ENCODE results near the gene GTF2F2.
"Not testable (repeated sequence)": the region's sequence is repeated elsewhere in the genome, so short reads cannot be mapped to it uniquely, and the experiment has no call there.

The GTF2F2 gene

GRCh38 chr13:45219123-45219891, 99.0 kb downstream of the GTF2F2 start:
- DNase-seq, result no peak

- no peak for DNase-seq
These were observed 99.6 kb downstream of the GTF2F2 start for GRCh38 chr13:45219938-45220375.

GRCh38 chr13:45220403-45220802, 100.1 kb downstream of the GTF2F2 start:
- DNase-seq, result no peak

GRCh38 chr13:45222516-45222915, 102.2 kb downstream of the GTF2F2 start:
- DNase-seq, result no peak

- no peak for DNase-seq
These were observed 102.6 kb downstream of the GTF2F2 start for GRCh38 chr13:45222919-45223318.

- DNase-seq, result no peak
These were observed 103.9 kb downstream of the GTF2F2 start for GRCh38 chr13:45224176-45224575.

GRCh38 chr13:45225370-45225769, 105.1 kb downstream of the GTF2F2 start:
- DNase-seq, result no peak

GRCh38 chr13:45226024-45226423, 105.7 kb downstream of the GTF2F2 start:
- no peak for DNase-seq

- DNase-seq, result no peak
These were observed 107.7 kb downstream of the GTF2F2 start for GRCh38 chr13:45228002-45228401.

- no peak for DNase-seq
These were observed 108.9 kb downstream of the GTF2F2 start for GRCh38 chr13:45229172-45229571.

- no peak for DNase-seq
These were observed 111.0 kb downstream of the GTF2F2 start for GRCh38 chr13:45231305-45231704.

- no peak for DNase-seq
These were observed 111.4 kb downstream of the GTF2F2 start for GRCh38 chr13:45231722-45232121.

GRCh38 chr13:45232591-45232990, 112.3 kb downstream of the GTF2F2 start:
- no peak for DNase-seq

- DNase-seq, result no peak
These were observed 118.9 kb downstream of the GTF2F2 start for GRCh38 chr13:45238945-45239795.

GRCh38 chr13:45240143-45240542, 119.8 kb downstream of the GTF2F2 start:
- DNase-seq, result no peak

- DNase-seq, result no peak
These were observed 121.8 kb downstream of the GTF2F2 start for GRCh38 chr13:45242070-45242469.

GRCh38 chr13:45242524-45242923, 122.2 kb downstream of the GTF2F2 start:
- no peak for DNase-seq

GRCh38 chr13:45243077-45243476, 122.8 kb downstream of the GTF2F2 start:
- DNase-seq, result no peak

GRCh38 chr13:45244736-45245135, 124.4 kb downstream of the GTF2F2 start:
- DNase-seq, result not testable (repeated sequence)

- no peak for DNase-seq
These were observed 129.4 kb downstream of the GTF2F2 start for GRCh38 chr13:45249662-45250061.

GRCh38 chr13:45254396-45254795, 134.1 kb downstream of the GTF2F2 start:
- no peak for DNase-seq

- DNase-seq, result no peak
These were observed 135.1 kb downstream of the GTF2F2 start for GRCh38 chr13:45255247-45255987.

- no peak for DNase-seq
These were observed 135.9 kb downstream of the GTF2F2 start for GRCh38 chr13:45256254-45256653.
